ENCODE data around the gene ELOVL6. TPM values are rescaled to one million over a fixed set of nuclear protein-coding genes. Genes with fewer than 3 reads are reported as not detected.

ELOVL6 gene
- total RNA-seq, 1 experiment from 2014 or later = 38.7 TPM

- ChIA-PET POLR2A (no interaction called here), RAD21 (ENCODE audit: low non-redundant PET in 1 of 2, low total read pairs in 2 of 2, uncharacterized antibody in 2 of 2, unreplicated experiment in 2 of 2) (no interaction called here), CTCF (no interaction called here)
- Histone ChIP-seq H3K4me1 (ENCODE audit: control insufficient read depth in 1 of 2, insufficient read depth in 2 of 2, low read length in 2 of 2) (no peaks in the 10 kb centered on the region), H3K27ac (ENCODE audit: low read depth, low read length) (no peak overlapping the region), H3K9ac (ENCODE audit: low read length) (no peak overlapping the region), H3K27me3 (ENCODE audit: insufficient read depth, low read length) (no peaks in the 10 kb centered on the region), H3K4me3 (replicated peaks in 1 of 2; ENCODE audit: low read depth in 1 of 2, low read length in 2 of 2) (no peak overlapping the region), H3K36me3 (ENCODE audit: control insufficient read depth in 1 of 2, insufficient read depth in 2 of 2, low read length in 2 of 2) (no peaks in the 10 kb centered on the region), H4K20me1 (ENCODE audit: insufficient read depth) (no peaks in the 10 kb centered on the region), H2AFZ (ENCODE audit: low read depth, low read length, poor library complexity, severe bottlenecking) (no peak overlapping the region), H3K9me3 (ENCODE audit: control insufficient read depth in 1 of 2, insufficient read depth in 1 of 2, low read depth in 1 of 2, low read length in 2 of 2) (no peaks in the 10 kb centered on the region), H3K79me2 (ENCODE audit: insufficient read depth, low read length) (no peaks in the 10 kb centered on the region), H3K9me2 (ENCODE audit: insufficient read depth) (no peaks in the 10 kb centered on the region), H3K4me2 (ENCODE audit: low read length) (no peak overlapping the region)
- TF ChIP-seq CTCF (IDR thresholded peaks at IDR 0.05 in 2 of 3, conservative IDR thresholded peaks at IDR 0.05 in 1 of 3; ENCODE audit: borderline replicate concordance in 1 of 3, insufficient read depth in 1 of 3, low read depth in 2 of 3, low read length in 2 of 3) (no peak), SIN3A (IDR thresholded peaks at IDR 0.05; ENCODE audit: low read depth) (no peak), RAD21 (IDR thresholded peaks at IDR 0.05; ENCODE audit: low read depth) (no peak), ATF3 (IDR thresholded peaks at IDR 0.05) (no peak), CBX3 (IDR thresholded peaks at IDR 0.05; ENCODE audit: low read depth) (no peak), ZBTB33 (IDR thresholded peaks at IDR 0.05; ENCODE audit: extremely low read depth, insufficient replicate concordance, low read length) (no peak), MAX (IDR thresholded peaks at IDR 0.05) (no peak), REST (IDR thresholded peaks at IDR 0.05; ENCODE audit: low read depth) (no peak), YY1 (IDR thresholded peaks at IDR 0.05; ENCODE audit: extremely low read depth, insufficient replicate concordance, low read depth, low read length) (no peak), CEBPB (IDR thresholded peaks at IDR 0.05; ENCODE audit: low read depth) (no peak), POLR2A (IDR thresholded peaks at IDR 0.05; ENCODE audit: borderline replicate concordance, extremely low read depth, insufficient read depth, insufficient read length) (no peak), ZNF274 (IDR thresholded peaks at IDR 0.05; ENCODE audit: low read depth, low read length) (no peak), ZFX (IDR thresholded peaks at IDR 0.05) (no peak), POLR2AphosphoS5 (IDR thresholded peaks at IDR 0.05; ENCODE audit: low read depth, low read length) (no peak), SRF (IDR thresholded peaks at IDR 0.05; ENCODE audit: low read depth) (no peak), EZH2 (IDR thresholded peaks at IDR 0.05) (no peak), EZH2phosphoT487 (IDR thresholded peaks at IDR 0.05; ENCODE audit: borderline replicate concordance) (no peak), TCF7L2 (IDR thresholded peaks at IDR 0.05; ENCODE audit: borderline replicate concordance, extremely low read depth, insufficient read depth, insufficient read length) (no peak), JUND (IDR thresholded peaks at IDR 0.05) (no peak)
- DNase-seq (ENCODE audit: low read depth, low spot score) = no peak
- no peak for ATAC-seq
- intact Hi-C loops (cut with micrococcal nuclease) = no loop called here
- no TSS peak for BruUV-seq (replicated peaks)
Measured at GRCh38 chr4:110132816-110133719, 65.3 kb downstream of the ELOVL6 start.
